ENCODE results near the gene CCDC182.

CCDC182 gene

DNA sequence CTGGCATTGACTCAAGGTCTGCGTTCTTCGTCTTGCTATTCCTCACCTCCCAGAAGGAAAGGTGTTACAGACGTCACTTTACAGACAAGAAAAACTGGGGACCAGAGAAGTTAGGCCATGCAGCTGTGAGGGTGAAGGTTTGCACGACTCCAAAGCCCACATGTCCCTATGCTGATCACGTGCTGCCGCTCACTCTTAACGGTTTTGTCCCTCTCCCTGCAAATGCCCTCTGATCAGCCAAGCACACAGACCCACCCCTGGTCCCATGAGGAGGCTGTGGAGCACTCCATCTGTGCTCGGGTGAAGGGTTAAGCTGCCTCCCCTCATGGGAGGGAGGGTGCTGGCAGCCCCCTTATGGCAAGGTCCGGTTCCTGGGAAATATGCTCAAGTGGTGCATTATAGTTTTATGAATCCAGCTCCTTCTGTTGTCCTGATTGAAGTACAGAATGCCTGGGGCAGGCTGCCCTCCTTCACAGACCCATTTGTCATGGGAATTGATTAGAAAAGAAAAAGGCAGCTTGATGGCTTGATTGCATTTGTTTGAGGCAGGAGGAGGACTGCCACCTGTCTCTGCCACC lies 18.8 kb downstream of the CCDC182 start:
- no peak for DNase-seq

GRCh38 chr17:57724729-57725125 lies 20.4 kb downstream of the CCDC182 start:
- DNase-seq: no peak

DNA sequence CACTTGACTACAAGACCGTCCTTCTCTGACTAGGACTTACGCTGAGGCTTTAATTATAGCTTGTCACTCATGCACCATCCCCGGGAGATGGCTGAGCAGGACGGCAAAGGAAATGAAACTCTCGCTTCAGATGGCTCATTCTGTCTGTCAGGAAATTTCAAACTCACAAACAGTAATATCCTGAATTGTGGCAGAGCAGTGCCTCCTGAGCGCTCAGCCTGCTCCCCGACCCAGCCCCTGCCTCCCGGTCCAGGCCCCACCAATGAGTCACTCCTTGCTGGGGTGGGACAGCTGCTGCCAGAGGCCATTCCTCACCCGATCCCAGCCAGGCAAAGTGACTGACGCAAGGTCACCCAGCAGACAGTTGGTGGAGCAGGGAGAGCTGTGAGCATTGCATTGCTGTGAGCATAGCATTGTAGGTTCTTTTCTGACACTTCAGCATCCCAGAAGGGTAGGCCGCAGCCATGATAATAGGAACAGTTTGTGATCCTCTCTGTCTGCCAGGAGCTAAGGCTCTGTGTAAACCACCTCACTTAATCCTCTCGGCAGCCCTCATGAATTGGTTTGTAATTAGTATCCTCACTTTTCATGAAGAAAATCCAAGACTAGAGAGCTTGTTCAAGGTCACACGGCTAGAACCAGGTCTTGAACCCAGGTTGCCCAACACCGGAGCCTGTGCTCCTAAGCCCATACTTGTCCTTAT lies 20.9 kb downstream of the CCDC182 start:
- no peak for DNase-seq

DNA sequence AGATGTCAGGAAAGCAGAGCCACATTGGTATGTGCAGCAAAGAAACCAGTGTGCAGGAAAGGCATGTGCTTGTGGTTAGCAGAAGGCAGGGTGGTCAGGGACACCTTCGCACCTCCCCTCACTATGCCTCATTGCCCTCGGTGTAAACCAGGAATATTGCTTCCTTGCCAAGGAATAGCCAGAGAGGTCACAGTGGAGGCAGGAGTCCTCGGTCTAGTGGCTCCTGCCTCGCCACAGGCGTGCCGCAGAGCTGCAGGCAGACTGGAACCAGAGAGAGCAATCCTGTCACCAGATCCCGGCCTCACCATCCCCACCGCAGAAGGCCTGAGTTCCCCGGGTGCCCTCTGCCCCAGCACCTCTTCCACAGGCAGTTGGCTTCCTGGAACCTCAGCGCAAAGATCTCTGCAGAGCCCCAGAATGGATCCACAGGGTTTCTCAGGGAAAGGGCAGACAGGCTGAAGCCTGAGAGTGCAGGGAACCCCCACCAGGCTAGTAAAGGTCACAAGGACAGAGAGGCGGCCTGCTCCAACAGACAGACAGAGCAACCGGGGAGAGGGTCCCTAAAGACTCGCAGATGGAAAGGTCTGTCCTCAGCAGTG lies 21.6 kb downstream of the CCDC182 start:
- no peak for DNase-seq

DNA sequence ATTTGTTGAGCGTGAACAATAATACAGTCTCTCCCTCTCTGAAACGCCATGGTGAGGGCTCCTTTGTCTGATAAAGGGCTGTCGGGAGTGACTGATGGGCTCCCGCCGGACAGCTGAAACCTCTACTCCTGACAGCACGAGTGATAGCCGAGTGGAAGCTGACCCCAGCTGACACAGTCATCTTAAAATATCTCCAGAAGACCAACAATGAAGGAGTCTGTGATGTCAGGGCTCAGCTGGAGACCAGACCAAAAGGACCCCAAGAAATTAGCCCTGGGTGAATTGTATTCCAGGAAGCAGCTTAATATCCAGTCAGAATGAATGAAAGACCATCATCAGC lies 22.4 kb downstream of the CCDC182 start:
- DNase-seq: no peak

DNA sequence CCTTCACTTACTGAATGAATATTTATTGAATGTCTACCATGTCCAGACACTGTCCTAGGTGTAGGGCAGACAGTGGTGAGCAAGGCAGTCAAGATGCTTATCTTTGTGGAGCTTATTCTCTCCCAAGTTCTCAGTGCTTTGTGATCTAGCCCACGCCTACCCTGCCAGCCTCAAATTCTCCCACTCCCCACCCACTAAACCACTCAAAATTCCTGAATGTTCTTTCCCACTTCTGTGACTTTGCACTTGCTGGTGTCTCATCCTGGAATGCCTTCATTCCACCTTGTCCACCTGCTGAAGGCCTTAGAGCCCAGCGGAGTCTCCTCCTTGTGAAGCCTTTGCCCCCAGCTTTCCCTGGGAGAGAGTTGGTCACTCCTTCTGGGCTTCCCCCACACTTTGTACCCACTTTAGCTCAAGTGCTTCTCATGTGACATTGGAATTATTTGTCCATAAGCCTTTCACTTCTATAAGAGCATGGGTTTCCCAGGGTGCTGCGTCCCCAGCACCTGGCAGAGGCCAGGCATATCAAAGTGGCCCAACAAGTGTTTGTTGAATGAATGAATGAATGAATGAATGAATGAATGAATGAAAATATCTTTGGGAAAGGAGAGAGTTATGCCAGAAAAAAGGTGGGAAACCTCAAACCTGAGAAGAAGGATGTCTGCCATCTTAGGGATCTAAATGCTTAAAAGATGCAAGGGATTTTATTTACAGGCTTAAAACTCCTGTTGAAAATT lies 23.0 kb downstream of the CCDC182 start:
- DNase-seq: no peak

DNA sequence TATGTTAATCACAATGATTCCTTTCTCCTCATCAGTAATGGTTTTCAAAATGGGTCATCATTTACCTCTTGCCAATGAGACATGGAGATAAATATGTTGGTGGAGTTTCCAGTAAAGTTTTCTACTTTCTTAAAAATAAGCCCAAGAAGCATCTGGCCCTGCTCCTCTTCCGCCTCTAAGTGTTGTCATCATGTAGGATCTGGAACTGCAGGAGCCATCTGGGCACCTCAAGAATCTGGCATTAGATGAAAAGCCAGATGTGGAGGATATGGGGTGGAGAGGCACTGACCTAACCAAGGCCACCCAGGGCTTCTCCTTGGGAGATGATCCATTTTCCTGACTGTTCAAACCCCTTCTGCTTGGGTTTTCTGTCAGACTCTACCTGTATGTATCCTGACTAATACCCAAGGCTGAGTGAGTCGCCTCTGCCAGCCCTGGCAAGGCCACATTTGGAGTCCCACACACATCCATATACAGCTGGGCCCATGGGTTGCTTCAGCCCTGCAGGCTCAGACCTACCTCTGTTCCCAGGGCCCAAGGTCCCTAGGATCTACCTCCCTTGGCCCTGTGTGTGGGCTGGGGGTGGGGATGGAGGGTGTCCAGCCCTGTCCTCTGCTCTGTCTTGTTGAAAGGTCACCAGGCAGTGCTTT lies 24.6 kb downstream of the CCDC182 start:
- DNase-seq: no peak

- DNase-seq: no peak
These were observed 26.2 kb downstream of the CCDC182 start for GRCh38 chr17:57718878-57719277.

DNA sequence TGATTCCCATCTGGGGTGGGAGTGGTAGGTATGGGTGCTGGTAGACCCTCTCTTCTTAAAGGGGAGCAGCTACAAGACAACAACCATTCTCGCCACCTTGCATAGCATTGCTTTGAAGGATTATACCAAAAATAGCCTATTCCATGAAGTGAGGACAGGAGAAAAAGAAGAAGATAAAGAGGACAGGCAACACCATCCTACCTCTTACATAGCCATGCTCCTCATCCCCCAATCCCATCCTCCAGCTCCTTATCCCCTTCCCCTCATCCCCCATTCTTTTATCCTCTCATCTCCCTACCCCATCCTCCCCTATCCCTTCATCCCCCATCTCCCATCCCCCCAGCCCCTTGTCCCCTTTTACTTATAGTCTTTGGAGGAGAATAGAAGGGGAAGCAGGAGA lies 29.1 kb downstream of the CCDC182 start:
- no peak for DNase-seq

GRCh38 chr17:57714665-57715180 lies 30.4 kb downstream of the CCDC182 start:
- DNase-seq: no peak

DNA sequence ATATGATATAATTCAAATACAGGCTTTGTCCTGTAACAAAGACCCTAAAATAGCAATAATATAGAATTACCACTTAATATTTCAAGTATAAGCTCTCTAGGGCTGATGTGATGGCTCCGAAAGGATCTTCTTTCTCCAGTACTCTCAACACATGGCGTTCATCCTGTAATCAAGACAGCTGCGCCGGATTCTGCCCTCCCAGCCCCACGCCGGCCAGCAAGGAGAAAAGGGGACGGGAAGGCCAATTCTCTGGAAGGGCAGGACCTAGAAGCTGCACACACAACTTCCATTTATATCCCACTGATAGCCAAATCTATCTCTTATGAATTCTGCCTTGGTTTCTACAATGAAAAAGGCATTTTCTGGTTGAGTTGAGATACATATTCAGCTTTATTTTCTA lies 32.0 kb downstream of the CCDC182 start:
- no peak for DNase-seq

GRCh38 chr17:57708410-57708809 lies 36.7 kb downstream of the CCDC182 start:
- no peak for DNase-seq

DNA sequence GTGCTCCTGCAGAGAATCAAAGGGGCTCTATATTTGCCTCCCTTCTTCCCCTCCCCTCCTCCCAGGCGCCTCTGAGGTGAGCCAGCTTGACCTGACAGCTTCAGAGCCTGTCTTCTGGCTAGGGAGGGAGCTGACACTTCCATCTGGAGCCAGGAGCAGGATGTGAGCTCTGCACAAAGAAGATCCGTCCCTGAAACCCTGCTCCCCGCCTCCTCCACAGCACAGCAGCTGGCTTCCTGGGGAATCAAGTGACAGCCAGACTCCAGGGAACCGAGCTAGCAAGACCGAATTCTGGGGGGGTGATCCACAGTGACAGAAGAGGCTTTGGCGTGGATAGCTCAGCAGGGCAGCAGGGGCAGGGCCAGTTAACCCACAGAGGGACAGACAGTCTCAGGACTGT lies 37.2 kb downstream of the CCDC182 start:
- DNase-seq: no peak

- DNase-seq: no peak
These were observed 38.3 kb downstream of the CCDC182 start for GRCh38 chr17:57706761-57707160.

- DNase-seq: no peak
These were observed 39.0 kb downstream of the CCDC182 start for GRCh38 chr17:57705921-57706695.

- no peak for DNase-seq
These were observed 40.7 kb downstream of the CCDC182 start for GRCh38 chr17:57704448-57704847.

- DNase-seq: no peak
These were observed 41.8 kb downstream of the CCDC182 start for GRCh38 chr17:57703273-57703672.

DNA sequence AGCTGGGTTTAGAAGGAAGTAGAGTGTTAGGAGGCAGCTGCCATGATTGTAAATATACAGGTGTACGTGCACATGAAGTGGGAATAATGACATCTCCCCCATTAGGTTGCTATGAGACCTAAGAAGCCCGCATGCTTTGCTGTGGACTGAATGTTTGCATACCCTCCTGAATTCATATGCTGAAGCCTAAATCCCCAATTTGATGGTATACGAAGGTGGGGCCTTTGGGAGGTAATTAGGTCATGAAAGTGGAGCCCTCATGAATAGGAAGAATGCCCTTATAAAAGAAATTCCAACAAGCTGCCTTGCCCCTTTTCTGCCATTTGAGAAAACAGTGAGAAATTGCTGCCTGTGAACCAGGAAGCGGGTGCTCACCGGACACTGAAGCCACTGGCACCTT lies 44.0 kb downstream of the CCDC182 start:
- no peak for DNase-seq

DNA sequence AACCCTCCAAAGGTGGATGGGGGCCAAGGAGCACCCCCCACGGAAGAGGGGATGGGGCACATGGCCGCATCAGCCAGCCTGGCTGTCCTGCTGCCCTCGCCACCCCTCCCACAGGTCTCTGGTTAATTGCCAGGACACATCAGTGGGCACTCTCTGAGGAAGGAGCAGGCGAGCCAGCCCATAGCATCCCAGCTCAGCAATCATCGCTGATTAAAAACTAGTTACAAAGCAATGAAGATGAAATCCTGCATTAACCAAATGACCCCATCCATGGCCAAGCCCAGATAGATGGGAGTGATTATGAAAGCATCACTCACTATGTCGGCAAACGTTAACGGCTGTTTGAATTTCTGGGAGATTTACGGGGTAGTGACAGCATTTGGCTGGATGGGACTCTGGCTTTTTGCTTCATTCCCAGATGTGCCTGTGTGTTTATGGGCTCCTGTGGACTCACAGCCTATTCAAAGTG lies 45.3 kb downstream of the CCDC182 start:
- DNase-seq: no peak

DNA sequence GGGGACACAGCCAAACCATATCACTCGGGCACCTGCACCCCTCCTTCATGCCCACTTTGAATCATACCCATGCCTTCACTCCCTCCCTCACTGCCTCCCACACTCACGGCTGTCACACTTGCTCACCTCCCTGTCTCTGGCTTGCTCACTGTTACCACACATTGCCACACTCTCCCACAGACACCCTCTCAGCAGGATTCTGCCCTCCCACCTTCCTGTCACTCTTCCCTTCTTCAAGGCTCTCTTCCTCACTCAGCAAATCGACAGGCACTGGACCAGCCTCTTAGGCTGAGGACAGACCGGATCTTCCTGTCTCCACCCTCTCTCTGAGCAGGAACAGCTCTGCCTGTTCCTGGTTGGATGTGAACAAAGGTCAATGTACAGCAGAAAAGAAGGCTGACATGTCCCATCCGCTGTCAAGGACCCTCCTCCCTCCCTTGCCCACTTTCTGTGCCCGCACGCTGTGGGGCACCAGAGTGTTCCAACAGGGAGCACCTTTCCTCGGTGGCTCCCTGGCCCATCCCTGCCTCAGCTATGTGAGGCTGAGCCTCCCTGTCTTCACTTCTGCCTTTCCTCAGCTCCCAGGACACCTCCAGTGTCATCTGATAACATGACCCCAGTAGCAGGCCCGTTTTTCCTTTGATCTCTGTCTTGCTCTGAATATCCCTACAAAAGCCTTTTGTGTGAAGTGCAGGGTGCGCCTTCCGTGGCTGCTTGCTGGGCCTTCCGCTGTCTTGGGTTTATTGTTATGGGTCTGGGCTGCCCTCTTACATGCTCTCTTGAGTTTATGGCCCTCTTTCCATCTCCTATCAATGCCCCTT lies 47.0 kb downstream of the CCDC182 start:
- DNase-seq: no peak

- DNase-seq: no peak
These were observed 47.9 kb downstream of the CCDC182 start for GRCh38 chr17:57697197-57697596.
